Stimulated activated naive B cell treated with anti-CD40 and anti-IgM and Interleukin-4, amounts not matched to agents 10 μg/mL and 1 μg/mL and 100 μg/mL, for 72 hours (primary cell): ENCODE measurements around the gene CCDC85C.

Source experiments
- ATAC-seq, 2 donors: fragments of 150-1000 bp; cut with Tn5 transposase; replicated peaks; 2 replicates each; pipeline ENCODE4 v1.10.0; 2021; ENCODE audit warnings: moderate library complexity in 1 of 2
- DNase-seq: peaks from one replicate; pipeline ENCODE4 v3.0.0; 2021
- H3K27ac Mint-ChIP-seq: one replicate; pipeline ENCODE4 v1.8.0; 2022; ENCODE audit warnings: mild to moderate bottlenecking, mixed read lengths
- H3K27me3 Mint-ChIP-seq, 2 donors: one replicate each; pipeline ENCODE4 v1.8.0; 2022; ENCODE audit warnings: mixed read lengths in 2 of 2
- H3K36me3 Mint-ChIP-seq, 2 donors: one replicate each; pipeline ENCODE4 v1.8.0; 2022; ENCODE audit warnings: mixed read lengths in 2 of 2, mild to moderate bottlenecking in 1 of 2
- H3K4me1 Mint-ChIP-seq, 2 donors: one replicate each; pipeline ENCODE4 v1.8.0; 2022; ENCODE audit warnings: mixed read lengths in 2 of 2, mild to moderate bottlenecking in 1 of 2
- H3K4me3 Mint-ChIP-seq, 2 donors: one replicate each; pipeline ENCODE4 v1.8.0; 2022; ENCODE audit warnings: mild to moderate bottlenecking in 2 of 2, mixed read lengths in 2 of 2, moderate library complexity in 1 of 2
- H3K9me3 Mint-ChIP-seq, 2 donors: one replicate each; pipeline ENCODE4 v1.8.0; 2022; ENCODE audit warnings: mixed read lengths in 2 of 2, mild to moderate bottlenecking in 1 of 2

CCDC85C gene

GRCh38 chr14:99593971-99594841 lies 9.8 kb downstream of the CCDC85C start:
- Mint-ChIP-seq H3K4me1 (peaks cover 0 to 2% of the 10 kb centered on the region in 2 donors), H3K9me3 (no peaks in the 10 kb centered on the region), H3K27ac (no peak overlapping the region), H3K4me3 (no peak overlapping the region), H3K36me3 (no peaks in the 10 kb centered on the region), H3K27me3 (peaks cover 8 to 19% of the 10 kb centered on the region in 2 donors)
- ATAC-seq: no peak
- DNase-seq: no peak

GRCh38 chr14:99592933-99593753 lies 10.9 kb downstream of the CCDC85C start:
- Mint-ChIP-seq H3K9me3 (no peaks in the 10 kb centered on the region), H3K36me3 (no peaks in the 10 kb centered on the region), H3K27me3 (peaks cover 8 to 19% of the 10 kb centered on the region in 2 donors), H3K27ac (no peak overlapping the region), H3K4me1 (peaks cover 0 to 2% of the 10 kb centered on the region in 2 donors), H3K4me3 (no peak overlapping the region)
- DNase-seq (no peak), ATAC-seq (no peak)

- ATAC-seq (no peak), DNase-seq (no peak)
- H3K27ac Mint-ChIP-seq: peak overlapping the region; percentile 38
- no peaks in the 10 kb centered on the region for H3K9me3 Mint-ChIP-seq
- H3K4me3 Mint-ChIP-seq: no peak overlapping the region
- H3K4me1 Mint-ChIP-seq: peaks cover 0 to 2% of the 10 kb centered on the region in 2 donors
- H3K36me3 Mint-ChIP-seq: no peaks in the 10 kb centered on the region
- H3K27me3 Mint-ChIP-seq: peaks cover 8 to 15% of the 10 kb centered on the region in 2 donors
These were observed 11.6 kb downstream of the CCDC85C start for GRCh38 chr14:99592394-99592793.

GRCh38 chr14:99590746-99591555 lies 13.1 kb downstream of the CCDC85C start:
- H3K27ac Mint-ChIP-seq: no peak overlapping the region
- peaks cover 0 to 2% of the 10 kb centered on the region in 2 donors for H3K4me1 Mint-ChIP-seq
- H3K4me3 Mint-ChIP-seq: no peak overlapping the region
- ATAC-seq: no peak
- no peaks in the 10 kb centered on the region for H3K36me3 Mint-ChIP-seq
- H3K27me3 Mint-ChIP-seq: peaks cover 8 to 10% of the 10 kb centered on the region in 2 donors
- H3K9me3 Mint-ChIP-seq: no peaks in the 10 kb centered on the region
- no peak for DNase-seq

GRCh38 chr14:99589651-99590530 lies 14.1 kb downstream of the CCDC85C start:
- ATAC-seq (no peak), DNase-seq (no peak)
- no peaks in the 10 kb centered on the region for H3K36me3 Mint-ChIP-seq
- peaks cover 8 to 10% of the 10 kb centered on the region in 2 donors for H3K27me3 Mint-ChIP-seq
- H3K27ac Mint-ChIP-seq: no peak overlapping the region
- no peaks in the 10 kb centered on the region for H3K4me1 Mint-ChIP-seq
- H3K9me3 Mint-ChIP-seq: no peaks in the 10 kb centered on the region
- H3K4me3 Mint-ChIP-seq: no peak overlapping the region

- ATAC-seq (no peak), DNase-seq (no peak)
- H3K27ac Mint-ChIP-seq: no peak overlapping the region
- no peak overlapping the region for H3K4me3 Mint-ChIP-seq
- H3K9me3 Mint-ChIP-seq: no peaks in the 10 kb centered on the region
- H3K27me3 Mint-ChIP-seq: peaks cover 8 to 10% of the 10 kb centered on the region in 2 donors
- H3K4me1 Mint-ChIP-seq: no peaks in the 10 kb centered on the region
- no peaks in the 10 kb centered on the region for H3K36me3 Mint-ChIP-seq
These were observed 15.0 kb downstream of the CCDC85C start for GRCh38 chr14:99589031-99589441.

GRCh38 chr14:99587460-99588278 lies 16.3 kb downstream of the CCDC85C start:
- no peak for DNase-seq
- H3K9me3 Mint-ChIP-seq: no peaks in the 10 kb centered on the region
- no peaks in the 10 kb centered on the region for H3K36me3 Mint-ChIP-seq
- no peak overlapping the region for H3K4me3 Mint-ChIP-seq
- ATAC-seq: no peak
- H3K27ac Mint-ChIP-seq: no peak overlapping the region
- no peaks in the 10 kb centered on the region for H3K4me1 Mint-ChIP-seq
- H3K27me3 Mint-ChIP-seq: peaks cover 8 to 9% of the 10 kb centered on the region in 2 donors

- H3K4me3 Mint-ChIP-seq: no peak overlapping the region
- DNase-seq (no peak), ATAC-seq (no peak)
- no peaks in the 10 kb centered on the region for H3K36me3 Mint-ChIP-seq
- H3K4me1 Mint-ChIP-seq: no peaks in the 10 kb centered on the region
- H3K9me3 Mint-ChIP-seq: no peaks in the 10 kb centered on the region
- peaks cover under 1 to 1% of the 10 kb centered on the region in 2 donors for H3K27me3 Mint-ChIP-seq
- no peak overlapping the region for H3K27ac Mint-ChIP-seq
These were observed 17.1 kb downstream of the CCDC85C start for GRCh38 chr14:99586761-99587459.

GRCh38 chr14:99586054-99586760 lies 17.8 kb downstream of the CCDC85C start:
- Mint-ChIP-seq H3K9me3 (no peaks in the 10 kb centered on the region), H3K27ac (no peak overlapping the region), H3K27me3 (no peaks in the 10 kb centered on the region), H3K4me3 (no peak overlapping the region), H3K4me1 (no peaks in the 10 kb centered on the region), H3K36me3 (no peaks in the 10 kb centered on the region)
- ATAC-seq (no peak), DNase-seq (no peak)

- no peaks in the 10 kb centered on the region for H3K4me1 Mint-ChIP-seq
- H3K9me3 Mint-ChIP-seq: no peaks in the 10 kb centered on the region
- peaks cover 0 to 2% of the 10 kb centered on the region in 2 donors for H3K27me3 Mint-ChIP-seq
- no peaks in the 10 kb centered on the region for H3K36me3 Mint-ChIP-seq
- no peak for DNase-seq
- no peak overlapping the region for H3K4me3 Mint-ChIP-seq
- no peak overlapping the region for H3K27ac Mint-ChIP-seq
- ATAC-seq: no peak
These were observed 19.2 kb downstream of the CCDC85C start for GRCh38 chr14:99584823-99585222.

- no peak for ATAC-seq
- Mint-ChIP-seq H3K27me3 (peaks cover 3 to 6% of the 10 kb centered on the region in 2 donors), H3K4me1 (peaks cover 5 to 13% of the 10 kb centered on the region in 2 donors), H3K4me3 (no peak overlapping the region), H3K9me3 (no peaks in the 10 kb centered on the region), H3K27ac (no peak overlapping the region), H3K36me3 (no peaks in the 10 kb centered on the region)
- no peak for DNase-seq
These were observed 22.1 kb downstream of the CCDC85C start for GRCh38 chr14:99581938-99582337.

- DNase-seq (no peak), ATAC-seq (no peak)
- peaks cover 5 to 13% of the 10 kb centered on the region in 2 donors for H3K4me1 Mint-ChIP-seq
- no peaks in the 10 kb centered on the region for H3K36me3 Mint-ChIP-seq
- no peaks in the 10 kb centered on the region for H3K9me3 Mint-ChIP-seq
- no peak overlapping the region for H3K27ac Mint-ChIP-seq
- no peak overlapping the region for H3K4me3 Mint-ChIP-seq
- H3K27me3 Mint-ChIP-seq: peaks cover 3 to 6% of the 10 kb centered on the region in 2 donors
These were observed 22.6 kb downstream of the CCDC85C start for GRCh38 chr14:99581374-99581773.
